PC-3 (cell line): Measurements from ENCODE around the gene HBG2. TPM values are rescaled to one million over a fixed set of nuclear protein-coding genes. Genes with fewer than 3 reads are reported as not detected.

Experiments
- ATAC-seq: fragments of 200-7000 bp; cut with Tn5 transposase; 2 replicates; pipeline ENCODE4 v1.9.1; 2020; ENCODE audit warnings: mild to moderate bottlenecking, moderate library complexity
- BruUV-seq: library from RNA; stranded (reverse); fragments of 400-500 nt; replicated peaks from 2 replicates; lab custom pipeline; 2021; lab: Mats Ljungman, UMichigan
- CTCF ChIA-PET: fragments of 300-600 bp; sonication (Branson Sonifier 250); formaldehyde crosslinking; loops from one replicate; lab custom pipeline; 2022; ENCODE audit warnings: antibody characterized with exemption; lab: Charles Lee
- POLR2A ChIA-PET: fragments of 300-600 bp; sonication (Branson Sonifier 250); formaldehyde crosslinking; loops from one replicate; lab custom pipeline; 2022; ENCODE audit warnings: antibody characterized with exemption; ENCODE audit not compliant: unreplicated experiment; lab: Charles Lee
- DNase-seq: peaks from one replicate; pipeline ENCODE4 v3.0.0-alpha.2; 2015
- H2AFZ ChIP-seq: fragments of 300-600 bp; sonication (generic); 2 replicates; pipeline ENCODE4 v1.6.0; 2016; ENCODE audit warnings: antibody characterized with exemption, low read length
- H3F3A ChIP-seq: fragments of 300-600 bp; sonication (generic); one replicate; pipeline ENCODE4 v1.6.0; 2017; ENCODE audit warnings: antibody characterized with exemption, low read length, control low read depth, mild to moderate bottlenecking; ENCODE audit not compliant: unreplicated experiment
- H3K27ac ChIP-seq: fragments of 300-600 bp; sonication (generic); 2 replicates; pipeline ENCODE4 v1.5.1; 2016; ENCODE audit warnings: mild to moderate bottlenecking, low read length
- H3K27me3 ChIP-seq: fragments of 300-600 bp; sonication (generic); 2 replicates; pipeline ENCODE4 v1.6.1; 2016; ENCODE audit warnings: low read length, mixed read lengths
- H3K36me3 ChIP-seq: fragments of 300-600 bp; sonication (generic); 2 replicates; pipeline ENCODE4 v1.6.1; 2016; ENCODE audit warnings: low read depth, mixed run types, low read length, mixed read lengths
- H3K4me1 ChIP-seq: fragments of 300-600 bp; sonication (generic); 2 replicates; pipeline ENCODE4 v1.5.1; 2016; ENCODE audit warnings: low read length; ENCODE audit not compliant: insufficient read depth
- H3K4me2 ChIP-seq: fragments of 300-600 bp; sonication (generic); 2 replicates; pipeline ENCODE4 v1.6.0; 2016; ENCODE audit warnings: low read length
- H3K4me3 ChIP-seq: fragments of 300-600 bp; sonication (generic); 2 replicates; pipeline ENCODE4 v1.5.1; 2016; ENCODE audit warnings: mild to moderate bottlenecking, low read length, mixed read lengths
- H3K79me2 ChIP-seq: fragments of 300-600 bp; sonication (generic); 2 replicates; pipeline ENCODE4 v1.6.1; 2017; ENCODE audit warnings: low read length, mixed read lengths
- H3K9ac ChIP-seq: fragments of 300-600 bp; sonication (generic); 2 replicates; pipeline ENCODE4 v1.6.0; 2016; ENCODE audit warnings: mild to moderate bottlenecking, low read length
- H3K9me2 ChIP-seq: fragments of 300-600 bp; sonication (generic); replicated peaks from 2 replicates; pipeline ENCODE4 v1.6.1; 2016; ENCODE audit warnings: mixed run types, low read length, mixed read lengths
- H3K9me3 ChIP-seq: fragments of 300-600 bp; sonication (generic); 2 replicates; pipeline ENCODE4 v1.6.1; 2016; ENCODE audit warnings: low read length, mixed read lengths
- H4K20me1 ChIP-seq: fragments of 300-600 bp; sonication (generic); 2 replicates; pipeline ENCODE4 v1.6.1; 2016; ENCODE audit warnings: low read length, mixed read lengths
- EZH2 ChIP-seq: fragments of 300-600 bp; sonication (generic); IDR thresholded peaks from one replicate; pipeline ENCODE4 v1.6.1; 2017; ENCODE audit warnings: antibody characterized with exemption, mild to moderate bottlenecking, low read length; ENCODE audit not compliant: unreplicated experiment
- EZH2phosphoT487 ChIP-seq: fragments of 300-600 bp; sonication (generic); IDR thresholded peaks from 2 replicates; pipeline ENCODE4 v1.6.1; 2018; ENCODE audit warnings: mild to moderate bottlenecking, antibody characterized with exemption, low read length, borderline replicate concordance
- intact Hi-C: fragments of 100-400 bp; cut with micrococcal nuclease; formaldehyde crosslinking; loops from 2 replicates; pipeline ENCODE4 v1.9.0; 2023
- total RNA-seq: library from RNA; depleted of rRNA; stranded (reverse); fragments of >200 nt; gene quantifications from 2 replicates; pipeline ENCODE4 v1.2.3, GENCODE V29; 2014
- TF ChIP-seq, protein P1 (sequence below): fragments of 300-600 bp; sonication (generic); conservative IDR thresholded peaks from 2 replicates; pipeline ENCODE4 v1.5.1; 2017; ENCODE audit warnings: antibody characterized with exemption, low read depth, mild to moderate bottlenecking, low read length

The HBG2 gene
- total RNA-seq, 1 experiment from 2014 or later = not detected

GRCh38 chr11:5283882-5284281, 29.3 kb upstream of the HBG2 start:
- H3K27me3 ChIP-seq = no peaks in the 10 kb centered on the region
- DNase-seq (no peak), ATAC-seq (no peak)
- no peak overlapping the region for H3K4me3 ChIP-seq
- no peak for TF ChIP-seq EZH2phosphoT487
- TF ChIP-seq, protein P1, sequence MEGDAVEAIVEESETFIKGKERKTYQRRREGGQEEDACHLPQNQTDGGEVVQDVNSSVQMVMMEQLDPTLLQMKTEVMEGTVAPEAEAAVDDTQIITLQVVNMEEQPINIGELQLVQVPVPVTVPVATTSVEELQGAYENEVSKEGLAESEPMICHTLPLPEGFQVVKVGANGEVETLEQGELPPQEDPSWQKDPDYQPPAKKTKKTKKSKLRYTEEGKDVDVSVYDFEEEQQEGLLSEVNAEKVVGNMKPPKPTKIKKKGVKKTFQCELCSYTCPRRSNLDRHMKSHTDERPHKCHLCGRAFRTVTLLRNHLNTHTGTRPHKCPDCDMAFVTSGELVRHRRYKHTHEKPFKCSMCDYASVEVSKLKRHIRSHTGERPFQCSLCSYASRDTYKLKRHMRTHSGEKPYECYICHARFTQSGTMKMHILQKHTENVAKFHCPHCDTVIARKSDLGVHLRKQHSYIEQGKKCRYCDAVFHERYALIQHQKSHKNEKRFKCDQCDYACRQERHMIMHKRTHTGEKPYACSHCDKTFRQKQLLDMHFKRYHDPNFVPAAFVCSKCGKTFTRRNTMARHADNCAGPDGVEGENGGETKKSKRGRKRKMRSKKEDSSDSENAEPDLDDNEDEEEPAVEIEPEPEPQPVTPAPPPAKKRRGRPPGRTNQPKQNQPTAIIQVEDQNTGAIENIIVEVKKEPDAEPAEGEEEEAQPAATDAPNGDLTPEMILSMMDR = no peak
- TF ChIP-seq EZH2 = no peak
- H3K79me2 ChIP-seq = no peaks in the 10 kb centered on the region
- no peaks in the 10 kb centered on the region for H3K9me3 ChIP-seq
- H2AFZ ChIP-seq = no peak overlapping the region
- no peaks in the 10 kb centered on the region for H3K36me3 ChIP-seq
- no peak overlapping the region for H3K9ac ChIP-seq
- ChIA-PET POLR2A (no interaction called here), CTCF (no interaction called here)
- H3K4me2 ChIP-seq = no peak overlapping the region
- intact Hi-C loops = no loop called here
- no peak overlapping the region for H3K27ac ChIP-seq
- BruUV-seq = no TSS peak
- H4K20me1 ChIP-seq = no peaks in the 10 kb centered on the region
- no peaks in the 10 kb centered on the region for H3K9me2 ChIP-seq
- H3F3A ChIP-seq = no peaks in the 10 kb centered on the region
- H3K4me1 ChIP-seq = peaks cover 4% of the 10 kb centered on the region; the same call in 1 of the 2 replicates

DNA sequence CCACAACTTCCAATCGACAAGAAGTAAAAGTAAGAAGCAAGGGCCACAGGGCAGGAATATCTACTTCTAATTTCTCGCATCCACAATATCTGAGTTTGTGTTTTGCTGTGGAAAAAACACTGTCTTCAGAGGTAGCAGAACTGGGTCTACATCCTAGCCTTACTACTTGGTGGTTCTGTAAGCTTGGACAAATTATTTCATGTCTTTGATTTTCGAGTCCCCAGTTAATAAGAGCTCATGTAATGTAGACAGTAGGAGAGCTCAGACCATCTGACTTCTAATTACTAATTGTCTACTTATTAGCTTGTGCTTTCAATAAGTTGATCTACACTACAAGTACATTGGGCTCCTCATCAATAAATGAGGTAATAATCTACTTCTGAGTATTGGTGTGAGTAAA, 28.5 kb upstream of the HBG2 start:
- Histone ChIP-seq H3K27ac (no peak overlapping the region), H3K9me2 (no peaks in the 10 kb centered on the region), H3K4me1 (peaks cover 4% of the 10 kb centered on the region; the same call in 1 of the 2 replicates), H3K36me3 (no peaks in the 10 kb centered on the region), H3K27me3 (no peaks in the 10 kb centered on the region), H4K20me1 (no peaks in the 10 kb centered on the region), H3K9ac (no peak overlapping the region), H3K79me2 (no peaks in the 10 kb centered on the region), H3K4me3 (no peak overlapping the region), H3K4me2 (no peak overlapping the region), H3F3A (no peaks in the 10 kb centered on the region), H2AFZ (no peak overlapping the region), H3K9me3 (no peaks in the 10 kb centered on the region)
- ChIA-PET POLR2A (no interaction called here), CTCF (no interaction called here)
- DNase-seq (no peak), ATAC-seq (no peak)
- intact Hi-C loops = no loop called here
- BruUV-seq = no TSS peak
- TF ChIP-seq, protein P1 = no peak
- TF ChIP-seq EZH2phosphoT487 = no peak
- no peak for TF ChIP-seq EZH2

DNA sequence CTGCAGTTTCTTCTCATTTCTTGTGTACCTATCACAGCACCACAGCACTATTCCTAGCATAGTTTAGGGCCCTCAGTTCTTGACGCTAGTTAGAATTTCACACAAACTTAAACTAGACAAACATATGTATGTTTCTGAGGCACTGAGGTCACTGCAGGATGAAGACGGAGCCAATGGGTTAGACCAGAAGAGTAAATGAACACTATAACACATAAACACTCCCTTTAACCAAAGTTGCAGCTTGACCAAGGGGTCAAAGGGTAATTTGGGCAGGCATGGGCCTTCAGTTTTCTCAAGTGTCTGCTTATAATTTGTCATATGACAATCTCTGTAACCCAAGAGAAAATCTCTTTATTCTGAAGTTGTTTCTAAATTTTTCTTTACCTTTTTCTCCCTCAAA, 28.0 kb upstream of the HBG2 start:
- no TSS peak for BruUV-seq
- POLR2A ChIA-PET = no interaction called here
- Histone ChIP-seq H3K9ac (no peak overlapping the region), H3K9me3 (no peaks in the 10 kb centered on the region), H3K27me3 (no peaks in the 10 kb centered on the region), H3K27ac (no peak overlapping the region), H2AFZ (no peak overlapping the region), H3K36me3 (no peaks in the 10 kb centered on the region), H3K4me1 (peaks cover 4% of the 10 kb centered on the region; the same call in 1 of the 2 replicates), H3K4me2 (no peak overlapping the region), H3K4me3 (no peak overlapping the region), H4K20me1 (no peaks in the 10 kb centered on the region), H3K9me2 (no peaks in the 10 kb centered on the region), H3K79me2 (no peaks in the 10 kb centered on the region), H3F3A (no peaks in the 10 kb centered on the region)
- DNase-seq (no peak), ATAC-seq (no peak)
- CTCF ChIA-PET = no interaction called here
- intact Hi-C loops = no loop called here
- TF ChIP-seq EZH2phosphoT487 (no peak), EZH2 (no peak)
- TF ChIP-seq, protein P1 = no peak
